ENCODE measurements around the gene PRRT1B.
A peak's percentile ranks its signal among the peaks of the same experiment; 100 is the strongest.

Gene PRRT1B

DNA sequence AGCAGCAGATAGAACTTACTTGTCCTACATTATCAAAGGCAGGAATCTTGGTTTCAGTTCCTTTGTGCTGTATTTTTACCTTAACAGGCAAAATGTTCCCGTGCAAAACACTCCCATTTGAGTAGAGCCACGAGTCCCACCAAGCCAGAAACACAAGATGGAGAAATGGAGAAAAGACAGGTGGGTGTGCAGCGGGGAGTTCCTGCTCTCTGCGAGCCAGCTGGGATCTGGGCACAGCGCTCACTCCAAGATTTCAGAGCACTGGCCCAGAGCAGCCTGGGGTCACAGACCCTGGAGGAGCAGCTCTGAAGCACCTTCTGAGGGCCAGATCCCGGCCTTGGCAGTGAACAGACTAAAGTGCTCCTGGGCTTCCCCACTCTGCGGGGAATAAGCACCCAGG is 17.1 kb upstream of the PRRT1B start:
- Histone ChIP-seq H4K20me1 (ENCODE audit: low read depth, low read length) (no peaks in the 10 kb centered on the region), H3K4me3 (ENCODE audit: insufficient read depth, low read length, poor library complexity, severe bottlenecking) (no peak overlapping the region), H3K9ac (ENCODE audit: low read length) (no peak overlapping the region), H3K4me2 (ENCODE audit: low read depth, low read length, poor library complexity, severe bottlenecking) (no peak overlapping the region), H3K9me2 (replicated peaks; ENCODE audit: insufficient read depth, low read length) (no peaks in the 10 kb centered on the region), H3K9me3 (ENCODE audit: insufficient read depth, low read length) (no peaks in the 10 kb centered on the region), H3K36me3 (ENCODE audit: low read length) (no peaks in the 10 kb centered on the region), H3F3A (ENCODE audit: insufficient read depth) (no peaks in the 10 kb centered on the region), H3K27me3 (ENCODE audit: low read length) (no peaks in the 10 kb centered on the region), H3K79me2 (ENCODE audit: insufficient read depth, low read length) (peaks cover 11% of the 10 kb centered on the region), H2AFZ (ENCODE audit: low read depth, low read length, severe bottlenecking) (no peak overlapping the region), H3K27ac (ENCODE audit: low read depth, low read length) (no peak overlapping the region)
- TF ChIP-seq EZH2phosphoT487 (conservative IDR thresholded peaks at IDR 0.05; ENCODE audit: low read length) = no peak
- TF ChIP-seq, protein P1, sequence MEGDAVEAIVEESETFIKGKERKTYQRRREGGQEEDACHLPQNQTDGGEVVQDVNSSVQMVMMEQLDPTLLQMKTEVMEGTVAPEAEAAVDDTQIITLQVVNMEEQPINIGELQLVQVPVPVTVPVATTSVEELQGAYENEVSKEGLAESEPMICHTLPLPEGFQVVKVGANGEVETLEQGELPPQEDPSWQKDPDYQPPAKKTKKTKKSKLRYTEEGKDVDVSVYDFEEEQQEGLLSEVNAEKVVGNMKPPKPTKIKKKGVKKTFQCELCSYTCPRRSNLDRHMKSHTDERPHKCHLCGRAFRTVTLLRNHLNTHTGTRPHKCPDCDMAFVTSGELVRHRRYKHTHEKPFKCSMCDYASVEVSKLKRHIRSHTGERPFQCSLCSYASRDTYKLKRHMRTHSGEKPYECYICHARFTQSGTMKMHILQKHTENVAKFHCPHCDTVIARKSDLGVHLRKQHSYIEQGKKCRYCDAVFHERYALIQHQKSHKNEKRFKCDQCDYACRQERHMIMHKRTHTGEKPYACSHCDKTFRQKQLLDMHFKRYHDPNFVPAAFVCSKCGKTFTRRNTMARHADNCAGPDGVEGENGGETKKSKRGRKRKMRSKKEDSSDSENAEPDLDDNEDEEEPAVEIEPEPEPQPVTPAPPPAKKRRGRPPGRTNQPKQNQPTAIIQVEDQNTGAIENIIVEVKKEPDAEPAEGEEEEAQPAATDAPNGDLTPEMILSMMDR (IDR thresholded peaks at IDR 0.05; ENCODE audit: insufficient read depth, low read length, poor library complexity, severe bottlenecking) = no peak

DNA sequence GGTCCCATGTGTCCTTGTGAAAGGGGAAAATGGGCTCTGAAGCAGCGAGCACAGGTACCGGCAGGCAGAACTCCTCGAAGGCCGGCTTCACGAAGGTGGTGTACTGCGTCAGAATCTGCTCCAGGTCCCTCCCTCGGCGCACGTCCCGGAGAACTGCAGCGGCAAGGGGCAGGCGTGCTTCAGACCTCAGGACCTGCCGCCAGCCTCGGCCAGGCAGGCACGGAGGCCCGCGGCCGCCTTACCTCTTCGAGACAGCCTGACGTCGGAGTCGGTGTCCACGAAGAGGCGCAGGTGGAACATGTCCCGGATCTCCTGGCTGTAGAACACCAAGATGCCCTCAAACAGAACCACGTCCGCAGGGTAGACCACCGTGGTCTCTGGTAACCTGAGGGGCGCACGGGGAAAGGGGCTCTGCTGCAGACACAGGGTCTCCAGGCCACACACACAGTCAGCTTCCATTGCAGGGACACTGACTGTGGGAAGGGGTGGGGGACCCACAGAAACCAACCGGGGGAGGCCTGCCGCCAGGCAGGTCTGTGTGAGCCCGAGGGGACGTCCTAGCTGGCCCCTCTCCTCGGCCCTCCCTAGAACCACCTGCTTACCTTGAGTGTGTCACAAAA is 16.3 kb upstream of the PRRT1B start:
- H3K27ac ChIP-seq (ENCODE audit: low read depth, low read length) = no peak overlapping the region

DNA sequence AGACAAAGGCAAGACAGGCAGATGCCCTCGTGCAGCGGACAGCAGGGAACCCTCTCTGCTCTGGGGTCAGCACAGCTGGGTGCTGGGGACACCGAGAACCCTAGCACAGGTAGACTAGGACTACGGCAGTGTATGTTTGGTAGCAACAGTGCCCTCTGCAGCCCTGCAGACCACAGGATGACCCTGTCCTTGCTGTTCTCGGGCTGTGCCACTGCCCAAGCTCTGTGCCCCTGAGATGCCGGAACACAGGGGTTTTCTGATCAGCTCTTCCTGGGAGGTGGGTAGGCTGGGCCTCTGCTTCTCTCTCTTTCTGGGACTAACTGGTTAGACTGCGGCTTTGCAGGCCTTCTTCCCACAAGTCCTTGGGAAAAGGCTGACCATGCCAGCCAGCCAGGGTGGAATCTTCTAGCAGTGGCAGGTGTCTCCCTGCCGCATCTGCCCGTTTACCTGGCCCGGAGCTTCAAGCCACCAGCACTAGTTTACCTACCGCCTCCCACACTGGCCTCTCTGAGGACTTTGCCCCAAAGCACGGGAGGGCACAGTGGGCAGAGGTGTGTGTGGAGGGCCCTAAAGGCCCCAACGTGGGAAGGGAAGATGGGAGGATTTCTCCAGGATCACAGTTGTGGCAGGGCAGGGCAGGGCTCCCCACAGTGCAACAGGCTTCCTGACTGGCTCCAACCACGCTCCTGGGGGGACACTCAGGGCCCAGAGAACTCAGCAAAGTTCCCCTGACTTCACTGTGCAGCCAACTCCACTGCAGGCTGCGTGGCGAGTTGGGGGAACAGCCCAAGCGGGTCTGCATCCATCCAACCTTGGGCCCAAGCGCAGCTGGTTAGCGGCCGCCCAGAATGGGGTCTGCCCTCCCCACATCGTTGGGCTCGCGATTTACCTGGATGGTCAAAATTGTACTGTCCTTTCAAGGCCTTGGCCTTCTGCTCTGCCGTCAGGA is 15.5 kb upstream of the PRRT1B start:
- Histone ChIP-seq H4K20me1 (ENCODE audit: low read depth, low read length) (no peaks in the 10 kb centered on the region), H3F3A (ENCODE audit: insufficient read depth) (no peaks in the 10 kb centered on the region), H3K79me2 (ENCODE audit: insufficient read depth, low read length) (peaks cover 11% of the 10 kb centered on the region), H3K27me3 (ENCODE audit: low read length) (no peaks in the 10 kb centered on the region), H3K9me2 (replicated peaks; ENCODE audit: insufficient read depth, low read length) (no peaks in the 10 kb centered on the region), H3K9me3 (ENCODE audit: insufficient read depth, low read length) (no peaks in the 10 kb centered on the region), H3K27ac (ENCODE audit: low read depth, low read length) (no peak overlapping the region), H3K9ac (ENCODE audit: low read length) (peak overlapping the region; percentile 95), H2AFZ (ENCODE audit: low read depth, low read length, severe bottlenecking) (no peak overlapping the region), H3K4me2 (ENCODE audit: low read depth, low read length, poor library complexity, severe bottlenecking) (peak overlapping the region; percentile 82), H3K36me3 (ENCODE audit: low read length) (no peaks in the 10 kb centered on the region), H3K4me3 (ENCODE audit: insufficient read depth, low read length, poor library complexity, severe bottlenecking) (peak overlapping the region; percentile 74)
- no peak for TF ChIP-seq EZH2phosphoT487 (conservative IDR thresholded peaks at IDR 0.05; ENCODE audit: low read length)
- TF ChIP-seq, protein P1 (IDR thresholded peaks at IDR 0.05; ENCODE audit: insufficient read depth, low read length, poor library complexity, severe bottlenecking) = no peak

More for the DNA sequence above, 16.3 kb upstream of the PRRT1B start:
- H4K20me1 ChIP-seq (ENCODE audit: low read depth, low read length) = no peaks in the 10 kb centered on the region
- TF ChIP-seq, protein P1 (IDR thresholded peaks at IDR 0.05; ENCODE audit: insufficient read depth, low read length, poor library complexity, severe bottlenecking) = no peak
- TF ChIP-seq EZH2phosphoT487 (conservative IDR thresholded peaks at IDR 0.05; ENCODE audit: low read length) = no peak
- H3F3A ChIP-seq (ENCODE audit: insufficient read depth) = no peaks in the 10 kb centered on the region
- no peaks in the 10 kb centered on the region for H3K36me3 ChIP-seq (ENCODE audit: low read length)
- no peaks in the 10 kb centered on the region for H3K9me2 ChIP-seq (replicated peaks; ENCODE audit: insufficient read depth, low read length)
- no peaks in the 10 kb centered on the region for H3K9me3 ChIP-seq (ENCODE audit: insufficient read depth, low read length)
- H2AFZ ChIP-seq (ENCODE audit: low read depth, low read length, severe bottlenecking) = no peak overlapping the region
- H3K4me2 ChIP-seq (ENCODE audit: low read depth, low read length, poor library complexity, severe bottlenecking) = no peak overlapping the region
- no peak overlapping the region for H3K4me3 ChIP-seq (ENCODE audit: insufficient read depth, low read length, poor library complexity, severe bottlenecking)
- peaks cover 11% of the 10 kb centered on the region for H3K79me2 ChIP-seq (ENCODE audit: insufficient read depth, low read length)
- H3K27me3 ChIP-seq (ENCODE audit: low read length) = no peaks in the 10 kb centered on the region
- H3K9ac ChIP-seq (ENCODE audit: low read length) = no peak overlapping the region
